Natural killer cell (primary cell): ENCODE measurements around the gene TTC39C. TPM values are rescaled to one million over a fixed set of nuclear protein-coding genes. Genes with fewer than 3 reads are reported as not detected.

Source experiments
- ATAC-seq, 3 donors: fragments of 150-1000 bp in 2 of 3; fragments of 200-7000 bp in 1 of 3; cut with Tn5 transposase; 1 replicate in 1 of 3; 2 replicates in 2 of 3; pipeline ENCODE4 v1.10.0; 2021; ENCODE audit warnings: mild to moderate bottlenecking in 2 of 3, moderate library complexity in 2 of 3
- DNase-seq, 2 donors: peaks; one replicate each; pipeline versions ENCODE4 v3.0.0 to v3.0.0-alpha.2; 2013 to 2021; ENCODE audit warnings: mixed read lengths in 1 of 2
- H3K27ac ChIP-seq: one replicate; pipeline ENCODE4 v1.5.1; 2013; ENCODE audit warnings: mild to moderate bottlenecking, low read length
- H3K27me3 ChIP-seq: one replicate; pipeline ENCODE4 v1.6.1; 2013; ENCODE audit warnings: low read length; ENCODE audit not compliant: control insufficient read depth, insufficient read depth
- H3K36me3 ChIP-seq: one replicate; pipeline ENCODE4 v1.6.1; 2013; ENCODE audit warnings: low read length; ENCODE audit not compliant: control insufficient read depth, insufficient read depth
- H3K4me1 ChIP-seq: one replicate; pipeline ENCODE4 v1.6.1; 2013; ENCODE audit warnings: low read length; ENCODE audit not compliant: control insufficient read depth, insufficient read depth
- H3K4me3 ChIP-seq: one replicate; pipeline ENCODE4 v1.5.1; 2013; ENCODE audit warnings: low read length
- H3K9me3 ChIP-seq: one replicate; pipeline ENCODE4 v1.6.1; 2013; ENCODE audit warnings: low read length; ENCODE audit not compliant: control insufficient read depth, insufficient read depth
- H3K27ac Mint-ChIP-seq, 2 donors: one replicate each; pipeline ENCODE4 v1.8.0; 2022; ENCODE audit warnings: mild to moderate bottlenecking in 2 of 2, mixed read lengths in 2 of 2, moderate library complexity in 1 of 2
- H3K27me3 Mint-ChIP-seq, 2 donors: one replicate each; pipeline ENCODE4 v1.8.0; 2022; ENCODE audit warnings: low read depth in 2 of 2, mixed read lengths in 2 of 2
- H3K36me3 Mint-ChIP-seq: one replicate; pipeline ENCODE4 v1.8.0; 2022; ENCODE audit warnings: mixed read lengths
- H3K4me1 Mint-ChIP-seq, 2 donors: one replicate each; pipeline ENCODE4 v1.8.0; 2022; ENCODE audit warnings: mixed read lengths in 2 of 2
- H3K4me3 Mint-ChIP-seq: one replicate; pipeline ENCODE4 v1.8.0; 2022; ENCODE audit warnings: mild to moderate bottlenecking, moderate library complexity, mixed read lengths
- H3K9me3 Mint-ChIP-seq, 2 donors: one replicate each; pipeline ENCODE4 v1.8.0; 2022; ENCODE audit warnings: mixed read lengths in 2 of 2
- WGBS: methylation state at CpG from one replicate; pipeline ENCODE4 v1.1.7; 2013; ENCODE audit warnings: missing lambda C conversion rate; ENCODE audit not compliant: insufficient coverage; 5-methylcytosine and 5-hydroxymethylcytosine counted together
- intact Hi-C: fragments of 100-400 bp; cut with micrococcal nuclease; formaldehyde crosslinking; loops from one replicate; pipeline ENCODE4 v1.14.2; 2022
- total RNA-seq, 4 donors: library from RNA; stranded (reverse); fragments of 120-200 nt in 1 of 4; gene quantifications; one replicate each; pipeline versions ENCODE4 v1.2.3 to v1.2.4, GENCODE V29; 2013 to 2022
- TF ChIP-seq, protein P1 (sequence below): fragments of 200-600 bp; IDR thresholded peaks from one replicate; pipeline ENCODE4 v1.8.0; 2022; ENCODE audit warnings: antibody characterized with exemption

The TTC39C gene
- total RNA-seq, 3 donors from 2014 or later (not counting 1 experiment from before 2014, with no cell fraction given), result 39.0 to 61.5 (median 44.3) TPM

DNA sequence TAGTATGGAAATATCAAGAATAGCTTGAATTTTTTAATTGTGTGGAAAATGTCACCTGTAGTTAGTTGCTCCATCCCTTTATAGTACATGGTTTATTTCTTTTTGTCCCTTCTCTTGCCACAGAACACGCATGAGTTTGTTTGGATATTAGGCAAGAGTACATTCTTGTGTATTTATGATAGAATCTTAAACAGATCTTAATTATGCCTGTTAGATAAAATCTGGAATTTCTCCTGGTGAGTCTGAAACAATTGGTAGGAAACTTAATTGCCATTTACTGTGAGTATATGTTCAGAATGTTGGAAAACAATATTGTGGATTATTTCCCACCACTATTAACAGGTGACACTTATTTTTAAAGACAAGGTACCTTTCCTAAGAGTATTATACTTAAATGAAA, 94.1 kb downstream of the TTC39C start:
- peaks cover under 1% of the 10 kb centered on the region for H3K36me3 ChIP-seq
- no peaks in the 10 kb centered on the region for H3K27me3 Mint-ChIP-seq

DNA sequence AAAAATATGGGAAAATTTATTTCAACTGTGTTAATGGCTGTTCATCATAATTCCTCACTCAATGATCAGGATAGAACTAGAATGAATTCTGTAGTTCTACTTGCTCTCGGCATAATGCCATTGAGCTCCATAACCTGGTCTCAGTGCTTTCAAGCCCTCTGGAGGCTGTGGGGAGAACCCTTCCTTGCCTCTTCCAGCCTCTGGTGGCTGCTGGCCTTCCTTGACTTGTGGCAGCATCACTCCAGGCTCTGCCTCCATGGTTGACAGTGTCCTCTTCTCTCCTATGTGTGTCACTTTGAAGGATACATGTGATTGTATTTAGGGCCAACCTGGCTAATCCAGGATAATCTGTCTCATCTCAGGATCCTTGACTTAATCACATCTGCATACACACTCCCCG, 97.4 kb downstream of the TTC39C start:
- Histone ChIP-seq H3K9me3 (no peaks in the 10 kb centered on the region), H3K4me1 (peaks cover 8% of the 10 kb centered on the region), H3K4me3 (no peak overlapping the region), H3K27ac (no peak overlapping the region), H3K27me3 (no peaks in the 10 kb centered on the region), H3K36me3 (peaks cover 14% of the 10 kb centered on the region)
- WGBS, result 98% methylated on average over 2 of the region's 2 CpGs
- DNase-seq (no peak), ATAC-seq (no peak)
- H3K36me3 Mint-ChIP-seq, result no peaks in the 10 kb centered on the region
- H3K27me3 Mint-ChIP-seq, result no peaks in the 10 kb centered on the region
- H3K27ac Mint-ChIP-seq, result peak overlapping the region in 1 of 2 donors; percentile 11
- intact Hi-C loops, result loop anchor here (10.0 kb wide), 1 partner anchor 97 kb away; the partner anchor contains the start of gene TTC39C
- H3K9me3 Mint-ChIP-seq, result no peaks in the 10 kb centered on the region
- H3K4me1 Mint-ChIP-seq, result peaks cover 41 to 43% of the 10 kb centered on the region in 2 donors
- TF ChIP-seq, protein P1, sequence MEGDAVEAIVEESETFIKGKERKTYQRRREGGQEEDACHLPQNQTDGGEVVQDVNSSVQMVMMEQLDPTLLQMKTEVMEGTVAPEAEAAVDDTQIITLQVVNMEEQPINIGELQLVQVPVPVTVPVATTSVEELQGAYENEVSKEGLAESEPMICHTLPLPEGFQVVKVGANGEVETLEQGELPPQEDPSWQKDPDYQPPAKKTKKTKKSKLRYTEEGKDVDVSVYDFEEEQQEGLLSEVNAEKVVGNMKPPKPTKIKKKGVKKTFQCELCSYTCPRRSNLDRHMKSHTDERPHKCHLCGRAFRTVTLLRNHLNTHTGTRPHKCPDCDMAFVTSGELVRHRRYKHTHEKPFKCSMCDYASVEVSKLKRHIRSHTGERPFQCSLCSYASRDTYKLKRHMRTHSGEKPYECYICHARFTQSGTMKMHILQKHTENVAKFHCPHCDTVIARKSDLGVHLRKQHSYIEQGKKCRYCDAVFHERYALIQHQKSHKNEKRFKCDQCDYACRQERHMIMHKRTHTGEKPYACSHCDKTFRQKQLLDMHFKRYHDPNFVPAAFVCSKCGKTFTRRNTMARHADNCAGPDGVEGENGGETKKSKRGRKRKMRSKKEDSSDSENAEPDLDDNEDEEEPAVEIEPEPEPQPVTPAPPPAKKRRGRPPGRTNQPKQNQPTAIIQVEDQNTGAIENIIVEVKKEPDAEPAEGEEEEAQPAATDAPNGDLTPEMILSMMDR, result no peak
- H3K4me3 Mint-ChIP-seq, result no peak overlapping the region

More for the DNA sequence above, 94.1 kb downstream of the TTC39C start:
- no peaks in the 10 kb centered on the region for H3K27me3 ChIP-seq
- H3K4me3 Mint-ChIP-seq, result no peak overlapping the region
- H3K4me3 ChIP-seq, result no peak overlapping the region
- H3K4me1 Mint-ChIP-seq, result peaks cover 19 to 24% of the 10 kb centered on the region in 2 donors
- H3K9me3 Mint-ChIP-seq, result no peaks in the 10 kb centered on the region
- H3K4me1 ChIP-seq, result no peaks in the 10 kb centered on the region
- ATAC-seq (no peak), DNase-seq (no peak)
- no peak overlapping the region for H3K27ac ChIP-seq
- intact Hi-C loops, result no loop called here
- no CpG with 5 or more reads among the region's 1 CpG for WGBS
- H3K27ac Mint-ChIP-seq, result no peak overlapping the region
- no peaks in the 10 kb centered on the region for H3K9me3 ChIP-seq
- H3K36me3 Mint-ChIP-seq, result no peaks in the 10 kb centered on the region
- TF ChIP-seq, protein P1, result no peak

DNA sequence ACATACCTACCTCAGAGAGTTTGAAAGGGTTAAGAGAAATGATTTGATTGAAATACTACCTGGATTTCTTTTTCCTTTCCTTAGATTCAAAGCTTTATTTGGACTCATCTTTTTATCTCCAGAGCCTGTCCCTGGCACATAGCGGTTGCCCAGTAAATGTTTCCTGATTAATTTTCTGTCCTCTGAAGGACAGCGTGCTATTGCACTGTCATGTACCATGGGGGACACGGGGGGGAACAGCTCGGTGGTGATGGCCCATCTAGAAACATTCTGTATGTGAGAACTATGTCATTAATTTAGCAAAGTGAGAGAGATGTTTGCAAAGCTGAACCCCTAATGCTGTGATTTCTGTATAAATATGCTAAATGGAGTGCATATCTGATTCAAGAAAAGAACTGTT, 97.9 kb downstream of the TTC39C start:
- ATAC-seq, result no peak

More for the DNA sequence above, 97.9 kb downstream of the TTC39C start:
- Histone ChIP-seq H3K27me3 (no peaks in the 10 kb centered on the region), H3K36me3 (peaks cover 17% of the 10 kb centered on the region), H3K4me3 (no peak overlapping the region), H3K9me3 (no peaks in the 10 kb centered on the region), H3K27ac (no peak overlapping the region), H3K4me1 (peaks cover 8% of the 10 kb centered on the region)
- Mint-ChIP-seq H3K27me3 (no peaks in the 10 kb centered on the region), H3K4me3 (no peak overlapping the region), H3K36me3 (no peaks in the 10 kb centered on the region), H3K4me1 (peaks cover 36 to 37% of the 10 kb centered on the region in 2 donors), H3K27ac (peak overlapping the region in 1 of 2 donors; percentile 11), H3K9me3 (no peaks in the 10 kb centered on the region)
- DNase-seq, result no peak
- intact Hi-C loops, result loop anchor here (10.0 kb wide), 1 partner anchor 98 kb away; the partner anchor contains the start of gene TTC39C
- TF ChIP-seq, protein P1, result no peak
- WGBS, result 93% methylated on average over 4 of the region's 4 CpGs
